Heart left ventricle (tissue), 16 donors: ENCODE data around the gene SYCE1. TPM values are rescaled to one million over a fixed set of nuclear protein-coding genes. Genes with fewer than 3 reads are reported as not detected.

ENCODE experiments used
- ATAC-seq, 4 donors: fragments of 200-7000 bp; cut with Tn5 transposase; one replicate each; pipeline ENCODE4 v1.9.1; 2020 to 2022; ENCODE audit warnings: moderate library complexity in 4 of 4, mild to moderate bottlenecking in 3 of 4, moderate number of reproducible peaks in 1 of 4
- DNase-seq, 5 donors: peaks; one replicate each; pipeline ENCODE4 v3.0.0-alpha.2; 2020
- H3K27ac ChIP-seq, 12 donors: fragments of 200-600 bp; sonication (generic) in 4 of 12; one replicate each; pipeline versions ENCODE4 v1.5.0 to v1.8.0; 2016 to 2022; ENCODE audit warnings: mild to moderate bottlenecking in 2 of 12
- H3K27me3 ChIP-seq, 9 donors: fragments of 200-600 bp; sonication (generic) in 2 of 9; one replicate each; pipeline versions ENCODE4 v1.5.1 to v1.8.0; 2016 to 2022; ENCODE audit warnings: mild to moderate bottlenecking in 3 of 9
- H3K36me3 ChIP-seq, 9 donors: fragments of 200-600 bp; sonication (generic) in 2 of 9; one replicate each; pipeline versions ENCODE4 v1.5.0 to v1.8.0; 2018 to 2022; ENCODE audit warnings: mild to moderate bottlenecking in 2 of 9
- H3K4me1 ChIP-seq, 12 donors: fragments of 200-600 bp; sonication (generic) in 4 of 12; one replicate each; pipeline versions ENCODE4 v1.5.0 to v1.8.0; 2016 to 2022; ENCODE audit warnings: mild to moderate bottlenecking in 3 of 12
- H3K4me3 ChIP-seq, 12 donors: fragments of 200-600 bp; sonication (generic) in 4 of 12; one replicate each; pipeline versions ENCODE4 v1.5.0 to v1.8.0; 2017 to 2022; ENCODE audit warnings: mild to moderate bottlenecking in 9 of 12, moderate library complexity in 4 of 12
- H3K9me3 ChIP-seq, 12 donors: fragments of 200-600 bp; sonication (generic) in 4 of 12; one replicate each; pipeline versions ENCODE4 v1.5.0 to v1.8.0; 2016 to 2022; ENCODE audit warnings: mild to moderate bottlenecking in 1 of 12
- POLR2A ChIP-seq, 2 donors: fragments of 450-650 bp; IDR thresholded peaks; one replicate each; pipeline ENCODE4 v1.6.1; 2017; ENCODE audit warnings: antibody characterized with exemption in 2 of 2, mild to moderate bottlenecking in 2 of 2, moderate library complexity in 2 of 2
- WGBS, 4 donors: extraction: QIAGEN DNeasy Blood & Tissue Kit in 2 of 4; methylation state at CpG; one replicate each; pipeline versions ENCODE4 v1.1.5 to v1.1.7; 2013 to 2018; 5-methylcytosine and 5-hydroxymethylcytosine counted together
- intact Hi-C, 10 donors: fragments of 100-400 bp; cut with DNase I; formaldehyde crosslinking; loops; one replicate each; pipeline versions ENCODE4 v1.11.1 to v1.14.2; 2022
- long read RNA-seq, 3 donors: library from polyadenylated mRNA; unstranded; transcript quantifications; one replicate each; pipeline ENCODE4 v2.0.0, GENCODE V29; 2020 to 2021
- polyA plus RNA-seq, 2 donors: library from polyadenylated mRNA; stranded (reverse); fragments of 200-250 nt; gene quantifications; one replicate each; pipeline ENCODE4 v1.2.3, GENCODE V29; 2013
- total RNA-seq, 9 donors: library from RNA; depleted of rRNA in 2 of 9; stranded (reverse); fragments of >200 nt in 2 of 9; fragmentation: NEBNext Ultra II Directional in 3 of 9; extraction: Animal tissue kit (Norgen Biotek cat#: 25700) in 3 of 9; gene quantifications; one replicate each; pipeline versions ENCODE4 v1.1.0 to v1.2.4, GENCODE V29; 2016 to 2023
- TF ChIP-seq, protein P1 (sequence below), 12 donors: fragments of 200-600 bp; sonication (generic) in 4 of 12; IDR thresholded peaks; one replicate each; pipeline versions ENCODE4 v1.5.0 to v1.8.0; 2018 to 2022; ENCODE audit warnings: antibody characterized with exemption in 12 of 12, mild to moderate bottlenecking in 5 of 12
- donor health status: ischemic (EF 13 %, LVEDD 7.1; RV severe dilation, severe dysfunction).
- donor health status: healthy with polysubstance abuse.
- donor health status: DM: no; HTN: yes; CAD: no.
- donor health status: DM: no; HTN: no; CAD: no.
- donor health status: ischemic (EF 25% LVEDD 6.9; RV normal size, moderate dysfunction).
- donor health status: ischemic (EF 25% LVEDD 5.7; RV mildly dilated, moderate dysfunction).
- donor health status: healthy.
- donor health status: DM: yes; HTN: yes; CAD: no.
- donor health status: ischemic (EF 35%, LVEDD 5.7; RV mildly dilated, moderate dysfunction).
- donor health status: nonischemic (EF 11% LVEDD 7.7; RV severe dilation, severe dysfunction).
- donor health status: DM: yes; HTN: yes; CAD: no.
- donor health status: PGD.
- donor health status: ischemic (EF 29% LVEDD 5.4; RV normal size, mild dysfunction).
- donor health status: nonischemic (EF 23%, LVEDD 6.1; RV moderate dilation, normal function).

SYCE1 gene, protein sequence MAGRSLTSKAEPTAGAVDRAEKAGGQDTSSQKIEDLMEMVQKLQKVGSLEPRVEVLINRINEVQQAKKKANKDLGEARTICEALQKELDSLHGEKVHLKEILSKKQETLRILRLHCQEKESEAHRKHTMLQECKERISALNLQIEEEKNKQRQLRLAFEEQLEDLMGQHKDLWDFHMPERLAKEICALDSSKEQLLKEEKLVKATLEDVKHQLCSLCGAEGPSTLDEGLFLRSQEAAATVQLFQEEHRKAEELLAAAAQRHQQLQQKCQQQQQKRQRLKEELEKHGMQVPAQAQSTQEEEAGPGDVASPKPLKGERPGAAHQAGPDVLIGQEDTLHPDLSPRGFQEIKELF
- under 1 TPM in 3 of 9 donors, not detected in 6; 0.32 to 0.39 (median 0.37) TPM for total RNA-seq
- polyA plus RNA-seq, result under 1 TPM in 1 of 2 donors, not detected in 1; 0.23 TPM
- long read RNA-seq, donor 1, result 0 reads
- long read RNA-seq, donor 2, partial matches to known transcripts, result 0 of 2 reads
- long read RNA-seq, donor 2, other reads (novel, unspliced or antisense), result 0 of 2 reads
- long read RNA-seq, donor 3, result 0 reads

DNA sequence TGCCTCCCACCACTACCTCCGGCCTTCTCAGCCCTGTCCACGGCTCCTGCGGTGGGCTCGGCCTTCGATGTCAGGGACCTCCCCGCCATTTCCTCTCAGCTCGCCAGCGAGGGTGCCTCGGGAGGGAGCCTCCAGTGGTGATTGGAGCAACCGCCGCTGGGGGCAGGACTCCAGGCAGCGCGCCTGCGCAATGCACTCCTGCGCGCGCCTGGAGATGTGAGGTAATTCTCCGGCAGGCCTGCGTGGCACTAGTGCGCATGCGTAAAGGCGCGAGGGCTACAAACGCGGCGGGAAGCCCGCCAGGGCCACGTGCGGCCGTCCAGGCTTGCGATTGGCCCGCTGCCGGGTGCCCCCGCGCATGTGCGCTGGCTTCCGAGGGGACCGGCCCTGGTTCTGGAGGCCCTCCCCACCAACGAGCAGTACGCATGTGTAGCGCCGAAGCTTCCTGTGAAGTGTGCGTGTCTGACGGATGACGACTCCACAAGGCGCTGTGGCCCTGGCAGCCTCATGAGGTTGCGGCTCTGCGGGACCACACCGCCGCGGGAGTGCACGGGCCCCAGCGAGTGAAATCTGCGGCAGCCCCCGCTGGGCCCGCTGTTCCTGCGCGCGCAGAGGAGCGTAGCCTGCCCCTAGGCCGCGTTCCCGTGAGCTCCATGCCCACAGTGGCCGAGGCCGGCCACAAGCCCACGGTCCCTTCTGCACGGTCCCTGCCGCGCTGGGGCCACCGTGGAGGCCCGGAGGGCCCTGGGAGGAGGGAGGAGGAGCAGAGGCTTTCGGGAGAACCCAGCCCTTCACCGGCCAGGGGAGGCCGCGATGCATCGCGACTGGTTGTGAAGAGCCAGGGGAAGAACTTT lies at the start of gene SYCE1:
Gene SYCE1 (minus strand): TSS at position 143 of the 854 bp plus-strand sequence. CDS start 54 bp downstream, at position 89.
- ATAC-seq (no peak), DNase-seq (peak in 1 of 5 donors; percentile 34)
- intact Hi-C loops, result no loop called here
- 58 to 75% (median 60%) methylated on average over 43 to 77 of the region's 77 CpGs for WGBS, 4 donors
- Histone ChIP-seq H3K4me3 (no peak within 1 kb of the TSS), H3K9me3 (peaks cover 0 to 9% (median 0%) of the 10 kb centered on the region in 12 donors), H3K36me3 (no peaks in the 10 kb centered on the region), H3K27ac (no peak within 1 kb of the TSS), H3K4me1 (no peaks in the 10 kb centered on the region), H3K27me3 (peaks cover 0 to 30% (median 4%) of the 10 kb centered on the region in 9 donors)
- TF ChIP-seq POLR2A (IDR thresholded peaks at IDR 0.05), result no peak
- TF ChIP-seq, protein P1, sequence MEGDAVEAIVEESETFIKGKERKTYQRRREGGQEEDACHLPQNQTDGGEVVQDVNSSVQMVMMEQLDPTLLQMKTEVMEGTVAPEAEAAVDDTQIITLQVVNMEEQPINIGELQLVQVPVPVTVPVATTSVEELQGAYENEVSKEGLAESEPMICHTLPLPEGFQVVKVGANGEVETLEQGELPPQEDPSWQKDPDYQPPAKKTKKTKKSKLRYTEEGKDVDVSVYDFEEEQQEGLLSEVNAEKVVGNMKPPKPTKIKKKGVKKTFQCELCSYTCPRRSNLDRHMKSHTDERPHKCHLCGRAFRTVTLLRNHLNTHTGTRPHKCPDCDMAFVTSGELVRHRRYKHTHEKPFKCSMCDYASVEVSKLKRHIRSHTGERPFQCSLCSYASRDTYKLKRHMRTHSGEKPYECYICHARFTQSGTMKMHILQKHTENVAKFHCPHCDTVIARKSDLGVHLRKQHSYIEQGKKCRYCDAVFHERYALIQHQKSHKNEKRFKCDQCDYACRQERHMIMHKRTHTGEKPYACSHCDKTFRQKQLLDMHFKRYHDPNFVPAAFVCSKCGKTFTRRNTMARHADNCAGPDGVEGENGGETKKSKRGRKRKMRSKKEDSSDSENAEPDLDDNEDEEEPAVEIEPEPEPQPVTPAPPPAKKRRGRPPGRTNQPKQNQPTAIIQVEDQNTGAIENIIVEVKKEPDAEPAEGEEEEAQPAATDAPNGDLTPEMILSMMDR (IDR thresholded peaks at IDR 0.05), result no peak

DNA sequence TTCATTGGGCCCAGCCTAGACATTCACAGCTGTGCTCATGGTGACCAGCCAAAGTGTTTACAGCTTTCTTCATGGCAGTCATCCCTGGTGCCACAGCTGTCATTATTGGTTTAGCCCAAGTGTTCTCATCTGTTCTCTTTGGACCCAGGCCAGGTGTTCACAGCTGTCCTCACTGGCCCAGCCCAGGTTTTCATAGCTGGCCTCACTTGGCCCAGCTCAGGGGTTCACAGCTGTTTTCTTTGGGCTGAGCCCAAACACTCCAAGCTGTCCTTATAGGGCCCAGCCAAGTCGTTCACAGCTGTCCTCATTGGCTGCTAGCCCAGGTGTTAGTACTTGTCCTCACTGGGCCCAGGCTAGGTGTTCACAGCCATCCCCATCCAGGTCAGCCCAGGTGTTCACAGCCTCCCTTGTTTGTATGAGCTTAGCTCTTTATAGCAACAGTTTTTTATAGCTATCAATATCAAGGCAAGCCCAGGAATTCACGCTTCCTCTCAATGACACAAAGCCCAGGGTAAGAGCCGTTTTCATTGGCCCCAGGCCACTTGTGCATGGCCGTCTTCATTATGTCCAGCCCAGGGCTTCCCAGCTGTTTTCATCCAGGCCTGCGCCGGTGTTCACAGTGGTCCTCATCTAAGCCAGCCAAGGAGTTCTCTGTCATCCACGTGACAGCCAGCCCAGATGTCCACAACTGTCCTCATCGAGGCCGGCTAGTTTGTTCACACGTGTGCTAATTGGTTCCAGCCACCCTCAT lies 49.6 kb upstream of the SYCE1 start:
- peak in 2 of 4 donors; percentile 16 to 38 for ATAC-seq
- TF ChIP-seq, protein P1 (IDR thresholded peaks at IDR 0.05), result no peak

DNA sequence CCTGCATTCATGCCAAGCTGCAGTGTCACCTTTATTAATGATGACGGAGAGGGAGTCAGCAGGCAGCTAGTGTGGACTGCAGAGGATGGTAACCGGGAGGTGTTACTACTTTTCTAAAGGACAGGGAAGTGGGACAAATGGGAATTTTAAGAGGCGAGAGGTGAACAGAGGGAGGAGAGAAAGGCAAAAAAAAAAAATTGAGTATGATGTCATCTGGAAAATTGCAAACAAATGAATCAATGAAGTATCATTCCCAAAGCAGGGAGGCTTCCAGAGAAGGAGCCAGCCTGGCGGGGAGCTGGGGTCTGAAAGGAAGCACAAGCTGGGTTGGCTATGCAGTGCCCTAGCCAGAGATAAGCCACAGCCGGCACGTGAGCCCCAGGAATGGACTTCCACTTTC lies 48.3 kb upstream of the SYCE1 start:
- Histone ChIP-seq H3K4me1 (no peaks in the 10 kb centered on the region), H3K4me3 (no peak overlapping the region), H3K9me3 (peaks cover 0 to 10% (median 0%) of the 10 kb centered on the region in 12 donors), H3K27ac (no peak overlapping the region), H3K36me3 (no peaks in the 10 kb centered on the region), H3K27me3 (peaks cover 0 to 16% (median 3%) of the 10 kb centered on the region in 9 donors)
- no peak for DNase-seq
- intact Hi-C loops, result no loop called here
- TF ChIP-seq, protein P1 (IDR thresholded peaks at IDR 0.05), result no peak
- no peak for TF ChIP-seq POLR2A (IDR thresholded peaks at IDR 0.05)
- 61 to 75% (median 69%) methylated on average over 6 of the region's 6 CpGs for WGBS, 4 donors
- no peak for ATAC-seq

More for the DNA sequence above, 49.6 kb upstream of the SYCE1 start:
- no peak for DNase-seq
- Histone ChIP-seq H3K4me1 (no peaks in the 10 kb centered on the region), H3K27me3 (peaks cover 0 to 16% (median 3%) of the 10 kb centered on the region in 9 donors), H3K36me3 (no peaks in the 10 kb centered on the region), H3K4me3 (no peak overlapping the region), H3K9me3 (peaks cover 0 to 10% (median 0%) of the 10 kb centered on the region in 12 donors), H3K27ac (no peak overlapping the region)
- intact Hi-C loops, result no loop called here
- 62 to 79% (median 75%) methylated on average over 10 of the region's 10 CpGs for WGBS, 4 donors
